HCT116 (cell line): ENCODE results near the gene APPL1. TPM values are rescaled to one million over a fixed set of nuclear protein-coding genes. Genes with fewer than 3 reads are reported as not detected.

Source experiments
- ATAC-seq: fragments of 200-7000 bp; cut with Tn5 transposase; 2 replicates; pipeline ENCODE4 v1.9.1; 2020; ENCODE audit warnings: mild to moderate bottlenecking, moderate library complexity
- BruUV-seq: library from RNA; stranded (reverse); fragments of 400-500 nt; replicated peaks from 2 replicates; lab custom pipeline; 2021; lab: Mats Ljungman, UMichigan
- CTCF ChIA-PET: fragments of 300-600 bp; sonication (Branson Sonifier 250); formaldehyde crosslinking; loops from one replicate; lab custom pipeline; 2021; ENCODE audit warnings: antibody characterized with exemption; lab: Charles Lee
- POLR2A ChIA-PET: fragments of 300-600, 350-600 bp; sonication (Branson Sonifier 250); formaldehyde crosslinking; loops from one replicate; lab custom pipeline; 2021; ENCODE audit warnings: antibody characterized with exemption; lab: Charles Lee
- RAD21 ChIA-PET, 2 experiments: fragments of 300-600 bp; sonication (Branson Sonifier 250); formaldehyde crosslinking; loops; one replicate each; lab custom pipeline; 2023; ENCODE audit warnings: low total read pairs in 2 of 2; ENCODE audit not compliant: uncharacterized antibody in 2 of 2, unreplicated experiment in 2 of 2, low non-redundant PET in 1 of 2; lab: Charles Lee
- DNase-seq: peaks from one replicate; pipeline ENCODE4 v3.0.0-alpha.2; 2010; ENCODE audit warnings: low read depth, low spot score
- H2AFZ ChIP-seq: fragments of 200-600 bp; shearing (Covaris generic), sonication (generic); 2 replicates; pipeline ENCODE4 v1.6.1; 2017; ENCODE audit warnings: low read depth, mixed run types, mixed read lengths, antibody characterized with exemption, low read length; ENCODE audit not compliant: poor library complexity, severe bottlenecking
- H3K27ac ChIP-seq: 2 replicates; pipeline ENCODE4 v1.5.1; 2012; ENCODE audit warnings: low read depth, low read length
- H3K27me3 ChIP-seq: fragments of 200-600 bp; sonication (generic); 2 replicates; pipeline ENCODE4 v1.6.1; 2016; ENCODE audit warnings: mixed run types, low read length, mixed read lengths; ENCODE audit not compliant: insufficient read depth
- H3K36me3 ChIP-seq, 2 experiments: fragments of 200-500 bp in 1 of 2; fragments of 200-600 bp in 1 of 2; sonication (Bioruptor generic) in 1 of 2; sonication (generic) in 1 of 2; 2 replicates each; pipeline versions ENCODE4 v1.5.1 to v1.6.1; 2014 to 2016; ENCODE audit warnings: low read length in 2 of 2, inconsistent platforms in 1 of 2, mixed read lengths in 1 of 2, mixed run types in 1 of 2; ENCODE audit not compliant: insufficient read depth in 2 of 2, control insufficient read depth in 1 of 2
- H3K4me1 ChIP-seq, 2 experiments: fragments of 200-600 bp in 1 of 2; sonication (generic) in 1 of 2; 2 replicates each; pipeline versions ENCODE4 v1.5.1 to v1.6.1; 2012 to 2017; ENCODE audit warnings: low read length in 2 of 2, inconsistent platforms in 1 of 2, mild to moderate bottlenecking in 1 of 2, mixed read lengths in 1 of 2, mixed run types in 1 of 2, moderate library complexity in 1 of 2; ENCODE audit not compliant: insufficient read depth in 2 of 2, control insufficient read depth in 1 of 2
- H3K4me2 ChIP-seq: fragments of 200-600 bp; sonication (generic); 2 replicates; pipeline ENCODE4 v1.6.1; 2017; ENCODE audit warnings: mixed run types, low read length, mixed read lengths
- H3K4me3 ChIP-seq, 2 experiments: fragments of 200-600 bp in 1 of 2; sonication (generic) in 1 of 2; replicated peaks in 1 of 2; 2 replicates each; pipeline ENCODE4 v1.5.1; 2011 to 2016; ENCODE audit warnings: low read length in 2 of 2, control low read depth in 1 of 2, low read depth in 1 of 2, mild to moderate bottlenecking in 1 of 2, mixed read lengths in 1 of 2, mixed run types in 1 of 2
- H3K79me2 ChIP-seq: fragments of 200-600 bp; sonication (generic); 2 replicates; pipeline ENCODE4 v1.6.1; 2017; ENCODE audit warnings: mild to moderate bottlenecking, mixed run types, low read length, moderate library complexity, mixed read lengths; ENCODE audit not compliant: insufficient read depth
- H3K9ac ChIP-seq: fragments of 200-600 bp; sonication (generic); 2 replicates; pipeline ENCODE4 v1.6.1; 2016; ENCODE audit warnings: low read length, mixed read lengths
- H3K9me2 ChIP-seq: fragments of 200-600 bp; sonication (generic), shearing (Covaris generic); 2 replicates; pipeline ENCODE4 v1.6.1; 2017; ENCODE audit warnings: mixed run types, mild to moderate bottlenecking, moderate library complexity; ENCODE audit not compliant: insufficient read depth
- H3K9me3 ChIP-seq, 2 experiments: fragments of 200-500 bp in 1 of 2; fragments of 200-600 bp in 1 of 2; sonication (Bioruptor generic) in 1 of 2; sonication (generic) in 1 of 2; 2 replicates each; pipeline ENCODE4 v1.6.1; 2014 to 2017; ENCODE audit warnings: low read length in 2 of 2, mixed read lengths in 2 of 2, inconsistent platforms in 1 of 2, low read depth in 1 of 2, mild to moderate bottlenecking in 1 of 2, mixed run types in 1 of 2, moderate library complexity in 1 of 2; ENCODE audit not compliant: control insufficient read depth in 1 of 2, insufficient read depth in 1 of 2
- H4K20me1 ChIP-seq: fragments of 200-600 bp; sonication (generic), shearing (Covaris generic); 2 replicates; pipeline ENCODE4 v1.6.1; 2017; ENCODE audit warnings: mixed run types, mild to moderate bottlenecking, moderate library complexity; ENCODE audit not compliant: insufficient read depth
- CBX3 ChIP-seq: IDR thresholded peaks from 2 replicates; pipeline ENCODE4 v1.6.1; 2012; ENCODE audit warnings: low read depth
- ELF1 ChIP-seq: IDR thresholded peaks from 2 replicates; pipeline ENCODE4 v1.6.1; 2012; ENCODE audit warnings: low read depth, borderline replicate concordance
- EZH2 ChIP-seq: fragments of 200-600 bp; sonication (generic); IDR thresholded peaks from 2 replicates; pipeline ENCODE4 v1.6.1; 2017; ENCODE audit warnings: antibody characterized with exemption, mixed run types
- JUND ChIP-seq: IDR thresholded peaks from 2 replicates; pipeline ENCODE4 v1.6.1; 2012
- POLR2AphosphoS5 ChIP-seq: IDR thresholded peaks from 2 replicates; pipeline ENCODE4 v1.6.1; 2011; ENCODE audit warnings: mild to moderate bottlenecking, low read depth, low read length, moderate library complexity
- RAD21 ChIP-seq: IDR thresholded peaks from 2 replicates; pipeline ENCODE4 v1.6.1; 2012; ENCODE audit warnings: low read depth, mild to moderate bottlenecking
- SIN3A ChIP-seq: IDR thresholded peaks from 2 replicates; pipeline ENCODE4 v1.6.1; 2012; ENCODE audit warnings: low read depth
- SRF ChIP-seq: IDR thresholded peaks from 2 replicates; pipeline ENCODE4 v1.6.1; 2012; ENCODE audit warnings: low read depth
- YY1 ChIP-seq: IDR thresholded peaks from 2 replicates; pipeline ENCODE4 v1.6.1; 2011; ENCODE audit warnings: low read length, low read depth, moderate library complexity, mild to moderate bottlenecking; ENCODE audit not compliant: insufficient replicate concordance; ENCODE audit errors: extremely low read depth
- ZFX ChIP-seq: fragments of 450-650 bp; IDR thresholded peaks from 2 replicates; pipeline ENCODE4 v1.6.1; 2017
- ZNF274 ChIP-seq: fragments of 200-500 bp; sonication (Bioruptor generic); IDR thresholded peaks from 2 replicates; pipeline ENCODE4 v1.6.1; 2014; ENCODE audit warnings: mild to moderate bottlenecking, low read depth, low read length, inconsistent platforms
- intact Hi-C: fragments of 100-400 bp; cut with micrococcal nuclease; formaldehyde crosslinking; loops from 2 replicates; pipeline ENCODE4 v1.10.0; 2022
- total RNA-seq: library from RNA; stranded (reverse); gene quantifications from one replicate; pipeline ENCODE4 v1.2.1, GENCODE V29; 2021; ENCODE audit not compliant: unreplicated experiment
- TF ChIP-seq, protein P1 (sequence below): IDR thresholded peaks from 2 replicates; pipeline ENCODE4 v1.6.1; 2012; ENCODE audit warnings: low read depth
- TF ChIP-seq, protein P2 (sequence below): IDR thresholded peaks from 2 replicates; pipeline ENCODE4 v1.6.1; 2011; ENCODE audit warnings: mild to moderate bottlenecking, low read length, moderate library complexity; ENCODE audit not compliant: insufficient replicate concordance; ENCODE audit errors: extremely low read depth
- TF ChIP-seq, protein P3 (sequence below), 3 experiments: fragments of 200-600 bp in 1 of 3; sonication (generic) in 1 of 3; IDR thresholded peaks in 2 of 3; conservative IDR thresholded peaks in 1 of 3; 2 replicates each; pipeline ENCODE4 v1.5.1; 2012 to 2017; ENCODE audit warnings: low read depth in 2 of 3, low read length in 2 of 3, antibody characterized with exemption in 1 of 3, borderline replicate concordance in 1 of 3, control low read depth in 1 of 3, mild to moderate bottlenecking in 1 of 3, mixed read lengths in 1 of 3, mixed run types in 1 of 3, moderate library complexity in 1 of 3; ENCODE audit not compliant: insufficient read depth in 1 of 3
- TF ChIP-seq, protein P4 (sequence below): IDR thresholded peaks from 2 replicates; pipeline ENCODE4 v1.6.1; 2012
- TF ChIP-seq, protein P5 (sequence below): IDR thresholded peaks from 2 replicates; pipeline ENCODE4 v1.6.1; 2012

Gene APPL1
- total RNA-seq, 1 experiment from 2014 or later, result 30.8 TPM

DNA sequence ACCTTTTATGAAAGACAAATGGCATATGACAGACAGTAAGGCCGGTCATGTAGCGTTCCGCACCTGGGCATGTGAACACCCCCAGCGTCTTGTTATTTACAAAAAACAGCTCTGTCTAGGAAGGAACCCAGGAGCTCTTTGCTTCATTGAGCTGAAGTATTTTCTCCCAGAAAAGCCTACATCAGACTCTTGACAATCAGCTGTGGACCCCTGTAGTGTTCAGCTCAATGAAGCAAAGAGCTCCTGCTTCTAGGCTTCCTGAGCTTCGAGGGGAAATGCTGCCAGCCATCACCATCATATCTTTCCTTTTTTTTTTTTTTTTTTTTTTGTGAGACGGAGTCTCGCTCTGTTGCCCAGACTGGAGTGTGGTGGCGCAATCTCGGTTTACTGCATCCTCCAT is 60.9 kb downstream of the APPL1 start:
- intact Hi-C loops, result no loop called here
- ChIA-PET CTCF (no interaction called here), POLR2A (interaction anchor here (0.7 kb wide), 1 partner anchor 15 kb away, joined by 4 read pairs; no protein-coding TSS in a partner anchor), RAD21 (no interaction called here)
- H3K9me2 ChIP-seq, result no peaks in the 10 kb centered on the region
- no peaks in the 10 kb centered on the region for H3K4me1 ChIP-seq
- no peak overlapping the region for H3K4me3 ChIP-seq
- no peaks in the 10 kb centered on the region for H3K79me2 ChIP-seq
- H3K9ac ChIP-seq, result no peak overlapping the region
- H3K27ac ChIP-seq, result no peak overlapping the region
- no peak for DNase-seq
- no peaks in the 10 kb centered on the region for H3K9me3 ChIP-seq
- H4K20me1 ChIP-seq, result no peaks in the 10 kb centered on the region
- no peak overlapping the region for H3K4me2 ChIP-seq
- TF ChIP-seq, protein P1, sequence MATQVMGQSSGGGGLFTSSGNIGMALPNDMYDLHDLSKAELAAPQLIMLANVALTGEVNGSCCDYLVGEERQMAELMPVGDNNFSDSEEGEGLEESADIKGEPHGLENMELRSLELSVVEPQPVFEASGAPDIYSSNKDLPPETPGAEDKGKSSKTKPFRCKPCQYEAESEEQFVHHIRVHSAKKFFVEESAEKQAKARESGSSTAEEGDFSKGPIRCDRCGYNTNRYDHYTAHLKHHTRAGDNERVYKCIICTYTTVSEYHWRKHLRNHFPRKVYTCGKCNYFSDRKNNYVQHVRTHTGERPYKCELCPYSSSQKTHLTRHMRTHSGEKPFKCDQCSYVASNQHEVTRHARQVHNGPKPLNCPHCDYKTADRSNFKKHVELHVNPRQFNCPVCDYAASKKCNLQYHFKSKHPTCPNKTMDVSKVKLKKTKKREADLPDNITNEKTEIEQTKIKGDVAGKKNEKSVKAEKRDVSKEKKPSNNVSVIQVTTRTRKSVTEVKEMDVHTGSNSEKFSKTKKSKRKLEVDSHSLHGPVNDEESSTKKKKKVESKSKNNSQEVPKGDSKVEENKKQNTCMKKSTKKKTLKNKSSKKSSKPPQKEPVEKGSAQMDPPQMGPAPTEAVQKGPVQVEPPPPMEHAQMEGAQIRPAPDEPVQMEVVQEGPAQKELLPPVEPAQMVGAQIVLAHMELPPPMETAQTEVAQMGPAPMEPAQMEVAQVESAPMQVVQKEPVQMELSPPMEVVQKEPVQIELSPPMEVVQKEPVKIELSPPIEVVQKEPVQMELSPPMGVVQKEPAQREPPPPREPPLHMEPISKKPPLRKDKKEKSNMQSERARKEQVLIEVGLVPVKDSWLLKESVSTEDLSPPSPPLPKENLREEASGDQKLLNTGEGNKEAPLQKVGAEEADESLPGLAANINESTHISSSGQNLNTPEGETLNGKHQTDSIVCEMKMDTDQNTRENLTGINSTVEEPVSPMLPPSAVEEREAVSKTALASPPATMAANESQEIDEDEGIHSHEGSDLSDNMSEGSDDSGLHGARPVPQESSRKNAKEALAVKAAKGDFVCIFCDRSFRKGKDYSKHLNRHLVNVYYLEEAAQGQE, result no peak
- TF ChIP-seq ZFX (no peak), ELF1 (no peak), POLR2AphosphoS5 (no peak), RAD21 (no peak), SIN3A (no peak), JUND (no peak), ZNF274 (no peak), SRF (no peak), YY1 (no peak), CBX3 (no peak), EZH2 (no peak)
- TF ChIP-seq, protein P2, sequence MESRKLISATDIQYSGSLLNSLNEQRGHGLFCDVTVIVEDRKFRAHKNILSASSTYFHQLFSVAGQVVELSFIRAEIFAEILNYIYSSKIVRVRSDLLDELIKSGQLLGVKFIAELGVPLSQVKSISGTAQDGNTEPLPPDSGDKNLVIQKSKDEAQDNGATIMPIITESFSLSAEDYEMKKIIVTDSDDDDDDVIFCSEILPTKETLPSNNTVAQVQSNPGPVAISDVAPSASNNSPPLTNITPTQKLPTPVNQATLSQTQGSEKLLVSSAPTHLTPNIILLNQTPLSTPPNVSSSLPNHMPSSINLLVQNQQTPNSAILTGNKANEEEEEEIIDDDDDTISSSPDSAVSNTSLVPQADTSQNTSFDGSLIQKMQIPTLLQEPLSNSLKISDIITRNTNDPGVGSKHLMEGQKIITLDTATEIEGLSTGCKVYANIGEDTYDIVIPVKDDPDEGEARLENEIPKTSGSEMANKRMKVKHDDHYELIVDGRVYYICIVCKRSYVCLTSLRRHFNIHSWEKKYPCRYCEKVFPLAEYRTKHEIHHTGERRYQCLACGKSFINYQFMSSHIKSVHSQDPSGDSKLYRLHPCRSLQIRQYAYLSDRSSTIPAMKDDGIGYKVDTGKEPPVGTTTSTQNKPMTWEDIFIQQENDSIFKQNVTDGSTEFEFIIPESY, result no peak
- TF ChIP-seq, protein P3, sequence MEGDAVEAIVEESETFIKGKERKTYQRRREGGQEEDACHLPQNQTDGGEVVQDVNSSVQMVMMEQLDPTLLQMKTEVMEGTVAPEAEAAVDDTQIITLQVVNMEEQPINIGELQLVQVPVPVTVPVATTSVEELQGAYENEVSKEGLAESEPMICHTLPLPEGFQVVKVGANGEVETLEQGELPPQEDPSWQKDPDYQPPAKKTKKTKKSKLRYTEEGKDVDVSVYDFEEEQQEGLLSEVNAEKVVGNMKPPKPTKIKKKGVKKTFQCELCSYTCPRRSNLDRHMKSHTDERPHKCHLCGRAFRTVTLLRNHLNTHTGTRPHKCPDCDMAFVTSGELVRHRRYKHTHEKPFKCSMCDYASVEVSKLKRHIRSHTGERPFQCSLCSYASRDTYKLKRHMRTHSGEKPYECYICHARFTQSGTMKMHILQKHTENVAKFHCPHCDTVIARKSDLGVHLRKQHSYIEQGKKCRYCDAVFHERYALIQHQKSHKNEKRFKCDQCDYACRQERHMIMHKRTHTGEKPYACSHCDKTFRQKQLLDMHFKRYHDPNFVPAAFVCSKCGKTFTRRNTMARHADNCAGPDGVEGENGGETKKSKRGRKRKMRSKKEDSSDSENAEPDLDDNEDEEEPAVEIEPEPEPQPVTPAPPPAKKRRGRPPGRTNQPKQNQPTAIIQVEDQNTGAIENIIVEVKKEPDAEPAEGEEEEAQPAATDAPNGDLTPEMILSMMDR (IDR thresholded peaks at IDR 0.05 in 2 of 3, conservative IDR thresholded peaks at IDR 0.05 in 1 of 3; ENCODE audit: borderline replicate concordance in 1 of 3, insufficient read depth in 1 of 3, low read depth in 2 of 3, low read length in 2 of 3), result no peak
- TF ChIP-seq, protein P4, sequence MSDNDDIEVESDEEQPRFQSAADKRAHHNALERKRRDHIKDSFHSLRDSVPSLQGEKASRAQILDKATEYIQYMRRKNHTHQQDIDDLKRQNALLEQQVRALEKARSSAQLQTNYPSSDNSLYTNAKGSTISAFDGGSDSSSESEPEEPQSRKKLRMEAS, result no peak
- TF ChIP-seq, protein P5, sequence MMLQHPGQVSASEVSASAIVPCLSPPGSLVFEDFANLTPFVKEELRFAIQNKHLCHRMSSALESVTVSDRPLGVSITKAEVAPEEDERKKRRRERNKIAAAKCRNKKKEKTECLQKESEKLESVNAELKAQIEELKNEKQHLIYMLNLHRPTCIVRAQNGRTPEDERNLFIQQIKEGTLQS, result no peak
- no TSS peak for BruUV-seq
- ATAC-seq, result no peak
- H3K27me3 ChIP-seq, result no peaks in the 10 kb centered on the region
- H2AFZ ChIP-seq, result no peak overlapping the region
- H3K36me3 ChIP-seq, result no peaks in the 10 kb centered on the region
